ENCODE data around the gene EMSY.

EMSY gene

GRCh38 chr11:76600124-76600655, 155.4 kb downstream of the EMSY start:
- DNase-seq = no peak

DNA sequence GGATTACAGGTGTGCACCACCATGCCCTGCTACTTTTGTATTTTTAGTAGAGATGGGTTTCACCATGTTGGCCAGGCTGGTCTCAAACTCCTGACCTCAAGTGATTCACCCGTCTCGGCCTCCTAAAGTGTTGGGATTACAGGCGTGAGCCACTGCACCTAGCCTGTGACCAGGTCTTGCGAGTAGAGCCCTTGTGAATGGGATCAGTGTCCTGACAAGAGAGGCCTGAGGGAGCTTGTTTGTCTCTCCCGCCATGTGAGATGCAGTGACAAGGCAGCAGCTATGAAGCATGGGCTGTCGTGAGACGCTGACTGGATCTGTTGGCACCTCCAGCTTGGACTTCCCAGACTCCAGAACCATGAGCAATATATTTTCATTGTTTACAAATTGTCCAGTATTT, 156.5 kb downstream of the EMSY start:
- no peak for DNase-seq

GRCh38 chr11:76601724-76602123, 156.9 kb downstream of the EMSY start:
- no peak for DNase-seq

GRCh38 chr11:76602431-76602861, 157.6 kb downstream of the EMSY start:
- DNase-seq = no peak

Measured in NCI-H1048 (cell line).